ENCODE data around the gene PLAAT4. TPM values are rescaled to one million over a fixed set of nuclear protein-coding genes. Genes with fewer than 3 reads are reported as not detected.

PLAAT4 gene, protein sequence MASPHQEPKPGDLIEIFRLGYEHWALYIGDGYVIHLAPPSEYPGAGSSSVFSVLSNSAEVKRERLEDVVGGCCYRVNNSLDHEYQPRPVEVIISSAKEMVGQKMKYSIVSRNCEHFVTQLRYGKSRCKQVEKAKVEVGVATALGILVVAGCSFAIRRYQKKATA
- total RNA-seq = 10 to 100 TPM; 16.1 to 16.6 TPM

DNA sequence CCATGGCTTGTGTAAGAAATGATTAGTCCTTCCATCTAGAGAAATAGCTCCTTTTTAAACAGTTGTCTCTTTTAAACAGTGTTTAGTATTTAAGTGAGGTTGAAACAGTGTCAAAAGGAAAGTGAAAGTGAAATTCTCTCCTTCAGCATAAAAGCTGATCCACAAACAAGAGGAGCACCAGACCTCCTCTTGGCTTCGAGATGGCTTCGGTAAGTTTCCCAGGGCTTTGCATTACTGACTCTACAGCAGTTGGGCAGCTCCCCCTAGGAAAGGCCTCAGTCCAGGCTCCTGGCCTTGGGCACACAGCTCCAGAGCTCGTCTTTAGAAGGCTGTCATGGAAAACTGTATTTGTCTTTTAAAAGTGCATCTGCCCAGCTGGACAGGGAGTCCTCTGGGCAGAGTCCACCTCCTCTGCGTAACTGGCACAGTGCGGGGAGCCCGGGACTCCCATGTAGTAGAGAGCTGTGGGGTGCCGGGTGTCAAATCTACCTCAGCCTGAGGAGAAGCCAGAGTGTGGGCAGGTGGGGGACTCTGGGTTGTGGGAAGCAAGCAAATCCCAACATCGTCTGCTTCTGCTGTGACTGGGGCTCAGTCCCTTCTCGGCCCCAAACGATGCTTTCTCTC lies at the start of gene PLAAT4:
Gene PLAAT4, plus strand, starts transcription at position 140 of the 624 bp plus-strand sequence. Its CDS starts 61 bp downstream, at position 201.
- CTCF ChIA-PET = interaction anchor here (0.7 to 2.2 kb wide), 5 partner anchors 15 to 133 kb away, joined by 3 to 9 read pairs (median 6); no protein-coding TSS in a partner anchor
- Mint-ChIP-seq H3K27me3 (ENCODE audit: low read depth) (no peaks in the 10 kb centered on the region), H3K27ac (peak within 1 kb of the TSS; percentile 69), H3K4me3 (peak within 1 kb of the TSS; percentile 72), H3K36me3 (ENCODE audit: low read depth) (no peaks in the 10 kb centered on the region), H3K9me3 (no peaks in the 10 kb centered on the region), H3K4me1 (ENCODE audit: low read depth) (peaks cover 76% of the 10 kb centered on the region)
- DNase-seq = peak; percentile 42
- intact Hi-C loops (cut with micrococcal nuclease) = loop anchor here (1.0 kb wide), 2 partner anchors 17 to 31 kb away; no protein-coding TSS in a partner anchor

DNA sequence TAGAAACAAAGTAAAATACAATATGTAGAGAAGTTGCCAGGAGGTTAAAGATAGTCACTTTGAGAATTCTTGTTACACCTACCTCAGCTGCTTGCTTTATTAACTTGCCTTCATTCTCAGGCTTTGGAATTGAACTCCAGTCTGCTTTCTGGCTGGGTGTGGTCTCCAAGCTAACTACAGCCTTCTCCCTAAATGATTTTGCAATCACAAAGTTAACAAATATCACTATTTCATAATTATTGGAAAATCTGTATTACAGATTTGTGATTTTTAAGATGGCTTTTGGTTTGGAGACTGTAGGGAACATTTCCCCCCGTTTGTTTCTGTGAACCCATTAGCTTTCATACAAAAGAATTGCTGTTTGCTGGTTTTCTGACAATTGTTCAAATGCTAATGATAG lies 47.8 kb upstream of the PLAAT4 start:
- CTCF ChIA-PET = interaction anchor here (2.3 kb wide), 1 partner anchor 10 kb away, joined by 8 read pairs; no protein-coding TSS in a partner anchor
- Mint-ChIP-seq H3K4me3 (no peak overlapping the region), H3K9me3 (peaks cover 13% of the 10 kb centered on the region), H3K27ac (no peak overlapping the region), H3K27me3 (ENCODE audit: low read depth) (peaks cover 9% of the 10 kb centered on the region), H3K4me1 (ENCODE audit: low read depth) (peaks cover 14% of the 10 kb centered on the region), H3K36me3 (ENCODE audit: low read depth) (peaks cover 1% of the 10 kb centered on the region)
- no peak for DNase-seq
- intact Hi-C loops (cut with micrococcal nuclease) = no loop called here

DNA sequence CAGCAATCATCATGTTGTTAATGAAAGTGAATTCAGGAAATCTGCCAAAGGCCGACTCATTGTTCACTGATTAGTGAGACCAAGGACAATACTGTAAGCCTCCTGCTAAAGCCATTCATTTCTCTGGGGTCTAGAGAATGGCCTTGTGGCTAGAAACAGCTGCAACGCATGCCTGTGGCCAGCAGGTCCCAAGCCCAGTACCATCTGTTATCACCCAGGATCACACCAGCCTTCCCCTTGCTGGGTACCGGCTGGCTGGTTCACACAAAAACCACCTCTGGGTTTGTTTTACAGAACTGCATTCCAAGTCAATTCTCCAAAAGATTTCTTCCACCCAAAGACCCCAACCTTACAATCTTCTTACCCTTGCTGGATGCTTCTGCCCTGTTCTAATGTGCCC lies 46.7 kb upstream of the PLAAT4 start:
- H3K27ac Mint-ChIP-seq = no peak overlapping the region
- intact Hi-C loops (cut with micrococcal nuclease) = no loop called here
- DNase-seq = no peak
- peaks cover 8% of the 10 kb centered on the region for H3K9me3 Mint-ChIP-seq
- peaks cover 1% of the 10 kb centered on the region for H3K36me3 Mint-ChIP-seq (ENCODE audit: low read depth)
- H3K27me3 Mint-ChIP-seq (ENCODE audit: low read depth) = peaks cover 13% of the 10 kb centered on the region
- H3K4me1 Mint-ChIP-seq (ENCODE audit: low read depth) = peaks cover 14% of the 10 kb centered on the region
- CTCF ChIA-PET = interaction anchor here (0.6 to 2.3 kb wide), 4 partner anchors 11 to 709 kb away, joined by 3 to 8 read pairs (median 4); no protein-coding TSS in a partner anchor
- H3K4me3 Mint-ChIP-seq = no peak overlapping the region

DNA sequence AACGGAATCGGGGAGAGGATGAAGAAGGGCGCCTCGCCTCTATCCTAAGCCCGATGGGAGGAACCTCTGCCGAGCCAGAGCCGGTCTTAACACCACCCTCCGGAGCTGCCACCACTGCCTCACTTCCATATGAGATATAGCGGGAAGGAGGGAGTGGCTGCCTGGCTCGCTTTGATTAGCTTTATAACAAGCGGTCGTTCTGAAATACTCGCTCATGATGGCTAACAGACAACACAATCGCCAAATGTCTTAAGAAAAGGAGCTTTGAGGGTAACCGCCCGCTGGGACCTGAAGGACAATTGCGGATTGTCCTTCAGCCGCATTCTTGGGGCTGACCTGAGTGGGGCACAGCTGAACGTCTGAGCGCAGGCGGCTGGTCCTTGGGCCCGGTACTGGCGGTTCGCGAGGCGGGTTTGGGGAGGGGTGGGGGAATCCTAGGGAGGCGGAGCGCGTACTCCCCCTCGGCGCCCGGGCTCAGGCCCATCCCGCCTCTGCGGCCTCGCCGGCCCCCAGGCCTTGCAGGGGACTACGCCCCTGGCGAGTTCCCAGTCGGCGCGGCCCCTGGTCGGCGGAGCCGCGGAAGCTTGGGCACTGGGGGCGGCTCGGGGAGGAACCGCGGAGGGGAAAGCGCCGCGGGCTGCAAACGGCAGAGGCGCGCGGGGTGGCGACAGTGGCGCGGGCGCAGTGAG lies 45.9 kb upstream of the PLAAT4 start, which contains the start of gene PLAAT5:
Gene PLAAT5, minus strand, starts transcription at position 617 of the 689 bp plus-strand sequence. Its CDS starts 133 bp downstream, at position 484.
- intact Hi-C loops (cut with micrococcal nuclease) = no loop called here
- Mint-ChIP-seq H3K9me3 (peaks cover 1% of the 10 kb centered on the region), H3K4me3 (peak within 1 kb of the TSS; percentile 76), H3K4me1 (ENCODE audit: low read depth) (peaks cover 14% of the 10 kb centered on the region), H3K27me3 (ENCODE audit: low read depth) (peaks cover 13% of the 10 kb centered on the region), H3K36me3 (ENCODE audit: low read depth) (peaks cover 1% of the 10 kb centered on the region), H3K27ac (no peak within 1 kb of the TSS)
- peak; percentile 28 for DNase-seq
- CTCF ChIA-PET = interaction anchor here (1.9 kb wide), 2 partner anchors 11 to 145 kb away, joined by 4 to 11 read pairs; no protein-coding TSS in a partner anchor

DNA sequence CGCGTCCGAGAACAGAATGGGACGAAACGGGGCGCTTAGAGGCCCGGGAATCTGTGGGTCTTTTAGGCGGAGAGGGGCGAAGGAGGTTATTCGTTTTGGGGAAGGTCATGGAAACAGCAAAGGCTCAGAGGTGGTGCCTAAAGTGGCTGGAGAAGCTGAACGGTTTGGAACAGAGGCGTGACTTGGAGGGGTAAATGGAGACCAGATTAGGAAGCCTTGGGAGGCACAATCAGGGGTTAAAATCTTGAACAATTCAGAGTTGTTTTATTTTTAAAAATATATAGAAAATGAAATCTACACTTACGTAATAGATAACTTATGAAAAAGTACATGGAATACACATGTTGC lies 45.4 kb upstream of the PLAAT4 start:
- intact Hi-C loops (cut with micrococcal nuclease) = no loop called here
- Mint-ChIP-seq H3K4me3 (peak overlapping the region; percentile 76), H3K36me3 (ENCODE audit: low read depth) (peaks cover 1% of the 10 kb centered on the region), H3K27ac (no peak overlapping the region), H3K9me3 (no peaks in the 10 kb centered on the region), H3K4me1 (ENCODE audit: low read depth) (peaks cover 14% of the 10 kb centered on the region), H3K27me3 (ENCODE audit: low read depth) (peaks cover 13% of the 10 kb centered on the region)
- CTCF ChIA-PET = interaction anchor here (0.7 to 1.9 kb wide), 4 partner anchors 12 to 153 kb away, joined by 4 to 11 read pairs (median 6); no protein-coding TSS in a partner anchor
- DNase-seq = no peak

DNA sequence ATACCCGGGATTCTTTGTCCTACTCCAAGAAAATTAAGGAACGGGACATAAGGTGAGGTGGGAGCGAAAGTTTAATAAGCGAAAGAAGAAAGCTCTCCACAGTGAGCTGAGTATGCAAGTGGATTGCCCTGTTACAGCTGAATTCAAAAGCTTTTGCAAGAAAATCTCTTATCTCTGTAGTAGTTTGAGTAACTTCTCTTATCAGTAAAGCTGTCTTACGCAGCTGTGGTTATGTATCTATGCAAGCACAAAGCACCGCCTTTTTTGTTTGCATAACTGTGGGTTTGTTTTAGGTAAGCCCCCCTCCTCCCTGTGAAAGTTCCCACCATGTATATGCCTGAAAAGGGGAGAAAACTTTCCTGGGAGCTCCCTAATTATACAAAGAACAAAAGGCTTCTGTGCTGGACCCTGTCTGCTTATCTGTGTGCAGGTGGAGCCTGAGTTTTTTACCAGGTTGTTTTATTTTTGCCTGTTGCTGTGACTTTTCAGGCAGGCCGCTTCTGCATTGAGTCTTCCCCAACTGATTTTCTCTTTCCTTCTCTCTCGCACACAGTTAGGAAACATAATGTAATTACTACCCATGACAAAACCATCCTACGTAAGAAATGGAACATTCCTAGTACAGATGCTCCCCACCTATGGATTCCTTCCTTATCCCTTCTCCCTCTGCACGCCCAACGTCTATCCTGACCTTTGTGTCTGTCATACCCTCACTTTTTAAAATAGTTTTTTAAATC lies 44.8 kb upstream of the PLAAT4 start:
- intact Hi-C loops (cut with micrococcal nuclease) = no loop called here
- CTCF ChIA-PET = interaction anchor here (0.6 to 1.9 kb wide), 5 partner anchors 12 to 243 kb away, joined by 3 to 11 read pairs (median 4); no protein-coding TSS in a partner anchor
- no peak overlapping the region for H3K27ac Mint-ChIP-seq
- H3K27me3 Mint-ChIP-seq (ENCODE audit: low read depth) = peaks cover 13% of the 10 kb centered on the region
- H3K4me3 Mint-ChIP-seq = peak overlapping the region; percentile 50
- no peaks in the 10 kb centered on the region for H3K9me3 Mint-ChIP-seq
- H3K4me1 Mint-ChIP-seq (ENCODE audit: low read depth) = peaks cover 14% of the 10 kb centered on the region
- H3K36me3 Mint-ChIP-seq (ENCODE audit: low read depth) = peaks cover 1% of the 10 kb centered on the region
- no peak for DNase-seq

DNA sequence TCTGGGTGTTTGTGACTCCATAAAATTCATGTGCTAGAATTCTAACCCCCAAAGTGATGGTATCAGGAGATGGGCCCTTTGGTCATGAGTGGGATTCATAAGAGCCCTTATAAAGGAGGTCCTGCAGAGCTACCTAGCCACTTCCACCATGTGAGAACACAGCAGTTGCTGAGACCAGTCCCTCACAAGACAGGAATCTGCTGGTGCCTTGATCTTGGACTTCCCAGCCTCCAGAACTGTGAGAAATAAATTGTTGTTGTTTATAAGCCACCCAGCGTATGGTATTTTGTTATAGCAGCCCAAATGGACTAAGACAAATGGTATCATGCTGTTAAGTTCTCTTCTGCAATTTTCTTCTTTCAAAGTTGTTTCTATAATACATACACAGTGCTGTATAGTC lies 44.2 kb upstream of the PLAAT4 start:
- Mint-ChIP-seq H3K36me3 (ENCODE audit: low read depth) (peaks cover 1% of the 10 kb centered on the region), H3K4me3 (no peak overlapping the region), H3K27ac (no peak overlapping the region), H3K4me1 (ENCODE audit: low read depth) (peaks cover 14% of the 10 kb centered on the region), H3K27me3 (ENCODE audit: low read depth) (peaks cover 13% of the 10 kb centered on the region), H3K9me3 (no peaks in the 10 kb centered on the region)
- intact Hi-C loops (cut with micrococcal nuclease) = no loop called here
- CTCF ChIA-PET = interaction anchor here (0.6 to 1.9 kb wide), 3 partner anchors 13 to 243 kb away, joined by 3 to 11 read pairs (median 4); no protein-coding TSS in a partner anchor
- no peak for DNase-seq

DNA sequence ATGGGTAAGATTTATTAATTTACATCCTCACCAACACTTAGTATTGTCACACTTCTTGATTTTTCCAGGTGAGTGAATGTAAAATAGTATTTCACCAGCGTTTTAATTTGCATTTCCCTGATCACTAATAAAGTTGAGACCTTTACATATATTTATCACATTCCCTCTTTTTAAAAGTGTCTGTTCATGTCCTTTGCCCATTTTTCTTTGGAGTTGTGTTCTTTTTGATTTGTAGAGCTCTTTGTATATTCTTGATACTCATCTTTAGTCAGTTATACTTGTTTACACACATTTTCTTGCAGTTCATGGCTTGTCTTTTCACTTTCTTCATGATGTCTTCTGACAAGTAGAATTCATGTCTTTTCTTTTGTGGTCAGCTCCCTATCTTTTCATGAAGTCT lies 43.5 kb upstream of the PLAAT4 start:
- peaks cover 13% of the 10 kb centered on the region for H3K27me3 Mint-ChIP-seq (ENCODE audit: low read depth)

DNA sequence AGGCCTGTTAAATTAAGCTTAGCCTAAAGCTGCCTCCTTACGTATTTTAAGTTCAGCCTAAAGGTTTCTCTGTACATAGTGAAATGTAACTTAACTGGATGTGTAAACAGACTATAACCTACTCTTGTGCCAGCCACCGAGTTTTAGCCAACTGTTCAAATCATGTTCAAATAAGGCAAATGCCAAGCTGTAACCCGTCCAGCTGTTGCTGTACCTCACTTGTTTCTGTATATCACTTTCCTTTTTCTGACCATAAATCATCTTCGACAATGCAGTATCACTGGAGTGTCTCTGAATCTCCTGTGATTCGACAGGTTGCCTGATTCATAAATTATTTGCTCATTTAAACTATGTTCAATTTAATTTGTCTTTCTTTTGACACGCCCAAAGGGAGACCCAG lies 41.6 kb upstream of the PLAAT4 start:
- DNase-seq = no peak
- CTCF ChIA-PET = interaction anchor here (1.6 kb wide), 1 partner anchor 16 kb away, joined by 4 read pairs; no protein-coding TSS in a partner anchor
- Mint-ChIP-seq H3K4me3 (no peak overlapping the region), H3K4me1 (ENCODE audit: low read depth) (peaks cover 14% of the 10 kb centered on the region), H3K9me3 (peaks cover 8% of the 10 kb centered on the region), H3K27me3 (ENCODE audit: low read depth) (peaks cover 13% of the 10 kb centered on the region), H3K36me3 (ENCODE audit: low read depth) (peaks cover 1% of the 10 kb centered on the region), H3K27ac (no peak overlapping the region)
- intact Hi-C loops (cut with micrococcal nuclease) = no loop called here

More for the DNA sequence above, 43.5 kb upstream of the PLAAT4 start:
- CTCF ChIA-PET = interaction anchor here (0.7 kb wide), 1 partner anchor 14 kb away, joined by 4 read pairs; no protein-coding TSS in a partner anchor
- H3K27ac Mint-ChIP-seq = no peak overlapping the region
- no peak for DNase-seq
- H3K4me1 Mint-ChIP-seq (ENCODE audit: low read depth) = peaks cover 14% of the 10 kb centered on the region
- intact Hi-C loops (cut with micrococcal nuclease) = no loop called here
- H3K4me3 Mint-ChIP-seq = no peak overlapping the region
- no peaks in the 10 kb centered on the region for H3K9me3 Mint-ChIP-seq
- H3K36me3 Mint-ChIP-seq (ENCODE audit: low read depth) = peaks cover 1% of the 10 kb centered on the region

DNA sequence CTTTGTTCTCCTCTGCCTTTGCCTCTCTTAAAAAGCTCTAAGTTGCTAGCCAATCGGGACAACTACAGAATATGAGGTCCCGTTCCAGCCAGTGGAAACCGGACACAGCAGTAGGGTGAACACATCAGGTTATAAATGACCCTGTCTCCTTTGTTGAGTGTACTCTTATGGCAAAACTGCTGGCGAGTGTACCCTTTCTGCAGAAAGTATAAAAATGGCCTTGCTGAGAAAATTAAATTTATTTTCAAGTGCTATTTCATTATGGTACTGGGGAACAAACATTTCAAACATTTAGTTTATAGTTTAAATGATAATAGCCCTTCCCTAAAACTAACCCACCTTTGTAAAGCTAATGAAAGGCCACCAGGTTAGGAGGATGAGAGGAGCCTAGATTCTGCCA lies 36.7 kb upstream of the PLAAT4 start:
- H3K27ac Mint-ChIP-seq = no peak overlapping the region

DNA sequence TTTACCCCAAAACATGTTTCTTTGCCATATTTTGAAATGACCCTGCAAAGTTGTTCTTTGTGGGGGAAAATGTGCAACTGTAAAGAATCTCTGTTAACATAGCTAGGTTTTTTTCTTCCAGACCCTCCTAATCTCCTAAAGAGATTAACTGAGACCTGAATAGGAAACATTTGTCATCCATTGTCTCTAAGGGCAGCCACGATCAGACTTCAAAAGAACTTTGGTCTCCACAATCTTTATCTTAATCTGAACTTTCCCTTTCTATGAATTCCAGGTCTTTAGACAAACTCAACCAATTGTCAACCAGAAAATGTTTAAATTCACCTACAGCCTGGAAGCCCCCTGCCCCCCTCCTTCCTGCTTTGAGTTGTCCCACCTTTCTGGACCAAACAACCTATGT lies 35.4 kb upstream of the PLAAT4 start:
- Mint-ChIP-seq H3K4me1 (ENCODE audit: low read depth) (peaks cover 2% of the 10 kb centered on the region), H3K27ac (no peak overlapping the region), H3K36me3 (ENCODE audit: low read depth) (peaks cover 5% of the 10 kb centered on the region), H3K4me3 (no peak overlapping the region), H3K27me3 (ENCODE audit: low read depth) (no peaks in the 10 kb centered on the region), H3K9me3 (peaks cover 16% of the 10 kb centered on the region)
- DNase-seq = no peak
- CTCF ChIA-PET = no interaction called here
- intact Hi-C loops (cut with micrococcal nuclease) = no loop called here

More for the DNA sequence above, 36.7 kb upstream of the PLAAT4 start:
- no peak for DNase-seq
- H3K4me3 Mint-ChIP-seq = no peak overlapping the region
- H3K4me1 Mint-ChIP-seq (ENCODE audit: low read depth) = peaks cover 2% of the 10 kb centered on the region
- intact Hi-C loops (cut with micrococcal nuclease) = no loop called here
- H3K27me3 Mint-ChIP-seq (ENCODE audit: low read depth) = no peaks in the 10 kb centered on the region
- H3K36me3 Mint-ChIP-seq (ENCODE audit: low read depth) = peaks cover 5% of the 10 kb centered on the region
- H3K9me3 Mint-ChIP-seq = peaks cover 16% of the 10 kb centered on the region
- CTCF ChIA-PET = no interaction called here
